SIG-M5 (cell line): ENCODE measurements around the gene PDAP1.
"Not testable (repeated sequence)": the region's sequence is repeated elsewhere in the genome, so short reads cannot be mapped to it uniquely, and the experiment has no call there.

ENCODE experiments used
- DNase-seq: peaks from one replicate; lab custom pipeline; 2025; lab: John Stamatoyannopoulos, UW

PDAP1 gene

GRCh38 chr7:99396418-99397296 lies 11.7 kb downstream of the PDAP1 start:
- DNase-seq, result no peak

- DNase-seq, result no peak
Observed at GRCh38 chr7:99395616-99396327, 12.6 kb downstream of the PDAP1 start.

DNA sequence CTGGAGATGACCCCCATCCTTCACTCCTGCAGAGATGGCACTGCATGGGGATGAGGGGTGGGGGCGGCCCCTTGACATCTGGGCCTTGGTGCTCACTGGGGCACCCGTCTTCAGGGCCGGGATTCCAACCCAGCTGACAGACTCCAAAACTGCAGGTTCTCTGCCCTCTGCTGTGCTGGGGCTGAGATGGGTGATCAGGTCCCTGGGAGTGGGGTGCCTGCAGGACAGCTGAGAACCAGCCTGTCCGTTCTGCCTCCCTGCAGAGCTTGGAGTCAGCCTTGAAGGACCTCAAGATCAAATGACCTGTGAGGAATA lies 14.3 kb downstream of the PDAP1 start:
- DNase-seq, result no peak

- DNase-seq, result no peak
Observed at GRCh38 chr7:99393355-99394187, 14.8 kb downstream of the PDAP1 start.

- no peak for DNase-seq
Observed at GRCh38 chr7:99392659-99393354, 15.6 kb downstream of the PDAP1 start.

DNA sequence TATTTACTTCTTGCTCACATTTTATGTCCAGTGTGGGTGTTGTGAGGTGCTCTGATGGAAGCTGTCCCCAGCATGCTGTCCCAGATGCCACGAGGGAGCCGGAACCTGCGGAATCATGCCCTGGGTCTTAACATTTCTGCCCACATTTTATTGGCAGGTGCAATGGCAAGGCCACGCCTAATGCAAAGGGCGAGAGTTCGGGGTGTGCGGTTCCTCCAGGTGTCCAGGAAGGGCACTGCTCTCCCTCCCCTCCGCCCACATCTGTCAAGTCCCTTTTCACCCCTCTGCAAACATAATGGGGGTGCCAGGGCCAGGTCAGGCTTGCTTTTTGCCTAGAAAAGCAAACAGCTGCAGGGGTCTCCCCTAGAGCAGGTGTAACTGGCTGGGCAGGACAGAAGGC lies 16.4 kb downstream of the PDAP1 start:
- no peak for DNase-seq

DNA sequence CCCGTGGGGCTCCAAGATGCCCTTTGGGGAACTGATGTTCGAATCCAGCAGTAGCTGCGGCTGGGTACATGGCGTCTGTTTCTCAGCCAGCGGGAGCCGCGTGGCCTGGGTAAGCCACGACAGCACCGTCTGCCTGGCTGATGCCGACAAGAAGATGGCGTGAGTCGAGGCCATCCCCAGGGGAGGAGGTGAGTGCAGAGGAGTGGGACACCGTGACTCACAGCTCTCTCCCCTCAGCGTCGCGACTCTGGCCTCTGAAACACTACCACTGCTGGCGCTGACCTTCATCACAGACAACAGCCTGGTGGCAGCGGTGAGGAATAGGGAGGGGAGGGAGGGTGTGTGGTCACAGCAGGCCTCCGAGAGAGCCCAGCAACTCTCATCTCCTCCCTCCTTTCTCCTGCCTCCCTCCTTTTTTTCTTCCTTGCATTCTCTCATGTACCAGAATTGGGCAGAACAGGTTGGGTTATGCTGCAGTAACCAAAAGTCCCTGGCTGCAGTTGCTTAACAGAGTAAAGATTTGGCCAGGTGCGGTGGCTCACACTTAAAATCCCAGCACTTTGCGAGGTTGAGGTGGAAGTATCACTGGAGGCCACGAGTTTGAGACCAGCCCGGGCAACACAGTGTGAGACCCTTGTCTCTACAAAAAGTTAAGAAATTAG lies 17.3 kb downstream of the PDAP1 start:
- no peak for DNase-seq

DNA sequence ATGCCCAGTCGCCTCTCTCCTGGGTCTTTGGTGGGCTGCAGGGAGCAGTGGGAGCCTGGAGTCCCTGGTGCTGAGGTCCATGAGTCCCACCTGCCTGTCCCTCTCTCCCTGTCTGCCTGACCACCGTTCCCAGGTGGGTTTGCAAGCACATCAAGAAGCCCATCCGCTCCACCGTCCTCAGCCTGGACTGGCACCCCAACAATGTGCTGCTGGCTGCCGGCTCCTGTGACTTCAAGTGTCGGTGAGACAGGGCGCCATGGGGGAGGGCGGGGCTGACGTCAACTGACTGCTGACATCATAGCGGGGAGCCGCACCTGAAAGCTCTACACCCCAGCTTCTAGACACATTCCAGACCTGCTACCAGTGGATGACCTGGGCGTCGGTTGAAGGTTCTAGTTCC lies 18.6 kb downstream of the PDAP1 start:
- no peak for DNase-seq

DNA sequence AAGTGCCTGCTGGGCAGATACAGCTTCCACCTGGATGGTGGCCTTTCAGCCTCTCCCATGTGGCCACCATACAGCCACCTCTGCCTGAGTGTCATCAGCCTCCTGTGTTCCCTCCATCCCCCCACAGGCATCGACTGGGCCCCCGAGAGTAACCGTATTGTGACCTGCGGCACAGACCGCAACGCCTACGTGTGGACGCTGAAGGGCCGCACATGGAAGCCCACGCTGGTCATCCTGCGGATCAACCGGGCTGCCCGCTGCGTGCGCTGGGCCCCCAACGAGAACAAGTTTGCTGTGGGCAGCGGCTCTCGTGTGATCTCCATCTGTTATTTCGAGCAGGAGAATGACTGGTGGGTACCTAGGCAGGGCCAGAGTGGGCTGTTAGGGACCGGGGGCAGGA lies 20.5 kb downstream of the PDAP1 start:
- no peak for DNase-seq

DNA sequence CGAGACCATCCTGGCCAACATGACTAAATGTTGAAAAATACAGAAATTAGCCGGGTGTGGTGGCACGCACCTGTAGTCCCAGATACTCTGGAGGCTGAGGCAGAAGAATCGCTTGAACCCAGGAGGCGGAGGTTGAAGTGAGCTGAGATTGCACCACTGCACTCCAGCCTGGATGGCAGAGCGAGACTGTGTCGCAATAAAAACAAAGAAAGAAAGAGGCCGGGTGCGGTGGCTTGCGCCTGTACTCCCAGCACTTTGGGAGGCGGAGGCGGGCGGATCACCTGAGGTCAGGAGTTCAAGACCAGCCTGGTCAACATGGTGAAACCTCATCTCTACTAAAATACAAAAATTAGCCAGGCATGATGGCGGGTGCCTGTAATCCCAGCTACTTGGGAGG lies 21.2 kb downstream of the PDAP1 start:
- not testable (repeated sequence) for DNase-seq

DNA sequence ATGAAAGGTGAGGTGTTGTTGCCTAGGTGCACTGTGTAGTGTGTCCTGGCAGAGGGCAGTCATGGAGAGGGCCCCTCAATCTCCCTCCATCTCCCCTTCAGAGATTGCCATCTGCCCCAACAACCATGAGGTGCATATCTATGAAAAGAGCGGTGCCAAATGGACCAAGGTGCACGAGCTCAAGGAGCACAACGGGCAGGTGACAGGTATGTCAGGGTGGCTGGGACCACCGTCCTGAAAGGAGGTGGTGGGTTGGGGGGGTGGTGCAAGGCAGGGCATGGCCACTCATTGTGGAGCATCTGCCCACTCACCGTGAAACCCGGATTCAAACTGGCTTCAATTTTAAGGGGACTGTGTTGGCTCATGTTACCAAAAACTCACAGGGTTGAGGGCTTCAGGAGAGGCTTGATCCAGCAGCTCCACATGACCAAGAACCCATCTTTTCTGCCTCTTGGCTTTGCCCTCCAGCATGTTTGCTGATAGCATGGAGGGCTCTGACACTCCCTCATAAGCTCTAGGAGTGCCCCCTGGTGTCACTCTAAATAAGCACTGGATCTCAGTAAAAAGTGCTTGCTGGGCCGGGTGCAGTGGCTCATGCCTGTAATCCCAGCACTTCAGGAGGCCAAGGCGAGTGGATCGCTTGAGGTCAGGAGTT lies 21.7 kb downstream of the PDAP1 start:
- DNase-seq, result no peak

DNA sequence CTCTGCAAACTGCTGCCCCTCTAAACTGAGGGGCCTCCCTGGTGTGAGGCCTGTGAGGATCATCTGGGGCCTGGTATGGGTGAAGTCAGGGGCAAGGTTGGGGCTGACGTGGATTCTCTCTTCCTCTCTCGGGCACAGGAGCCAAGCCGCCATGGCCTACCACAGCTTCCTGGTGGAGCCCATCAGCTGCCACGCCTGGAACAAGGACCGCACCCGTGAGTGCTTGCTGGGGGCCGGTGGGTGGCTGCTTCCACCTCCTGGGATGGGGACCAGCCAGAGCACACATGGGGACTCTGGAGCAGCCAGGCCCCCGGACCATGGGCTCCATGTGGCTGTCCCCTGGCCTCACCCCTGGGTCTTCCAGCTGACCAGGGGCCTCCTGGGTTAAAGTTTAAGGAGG lies 22.8 kb downstream of the PDAP1 start:
- DNase-seq, result no peak

DNA sequence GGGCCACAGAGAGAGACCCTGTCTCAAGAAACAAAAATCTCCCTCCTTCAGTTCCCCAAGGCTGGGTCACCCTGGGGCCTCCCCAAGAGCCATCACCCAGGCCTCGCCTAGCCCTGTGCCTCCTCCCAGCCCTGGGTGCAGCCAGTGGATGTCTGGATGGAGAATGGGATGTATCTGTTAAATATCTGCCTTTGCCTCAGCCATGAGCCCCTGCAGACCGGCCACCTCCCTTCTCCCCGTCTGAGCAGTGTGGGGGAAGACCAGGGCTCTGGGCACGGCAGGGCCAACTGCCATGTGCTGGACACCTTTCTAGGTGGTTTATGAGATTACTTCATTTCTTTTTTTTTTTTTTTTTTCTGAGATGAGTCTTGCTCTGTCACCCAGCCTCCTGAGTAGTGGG lies 23.9 kb downstream of the PDAP1 start:
- DNase-seq, result no peak

DNA sequence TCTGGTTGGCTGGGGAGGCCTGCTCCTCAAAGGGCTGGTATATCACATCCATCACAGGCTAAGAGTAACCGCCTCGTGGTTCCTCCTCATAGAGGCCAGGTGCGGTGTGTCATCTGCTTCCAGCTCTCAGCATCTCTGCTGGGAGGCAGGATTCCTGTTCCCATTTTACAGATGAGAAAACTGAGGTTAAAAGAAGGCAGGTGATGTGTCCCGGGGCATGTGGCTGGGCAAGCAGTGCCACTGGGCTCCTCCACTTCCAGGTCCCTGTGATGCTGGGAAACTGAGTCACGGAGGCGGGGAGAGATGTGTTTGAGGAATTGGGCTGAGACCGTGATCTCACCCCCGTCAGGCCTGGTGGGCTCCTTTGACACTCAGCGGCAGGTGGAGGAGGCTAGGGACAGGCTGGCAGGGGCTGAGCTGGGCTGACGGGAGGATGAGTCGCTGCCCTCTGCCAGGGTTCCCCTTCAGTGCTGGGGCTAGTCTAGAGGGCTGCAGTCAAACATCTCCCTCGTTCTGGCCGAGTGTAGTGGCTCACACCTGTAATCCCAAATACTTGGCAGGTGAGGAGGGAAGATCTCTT lies 24.5 kb downstream of the PDAP1 start:
- DNase-seq, result no peak

DNA sequence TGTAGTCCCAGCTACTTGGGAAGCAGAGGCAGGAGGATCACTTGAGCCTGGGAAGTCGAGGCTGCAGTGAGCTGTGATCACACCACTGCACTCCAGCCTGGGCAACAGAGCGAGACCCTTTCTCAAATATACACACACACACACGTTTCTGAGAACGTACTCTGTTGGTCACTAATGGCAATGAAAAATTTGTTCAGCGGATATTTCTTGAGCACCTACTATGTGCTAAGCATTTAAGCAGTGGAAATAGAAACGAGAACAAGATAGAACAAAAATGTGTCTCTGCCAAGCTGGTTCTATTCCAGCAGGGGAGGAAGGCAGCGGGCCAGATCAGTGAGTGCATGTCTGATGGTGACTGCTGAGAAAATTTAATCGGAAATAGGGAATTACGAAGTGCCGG lies 25.2 kb downstream of the PDAP1 start:
- no peak for DNase-seq

- DNase-seq, result no peak
Observed at GRCh38 chr7:99381664-99382075, 26.7 kb downstream of the PDAP1 start.

DNA sequence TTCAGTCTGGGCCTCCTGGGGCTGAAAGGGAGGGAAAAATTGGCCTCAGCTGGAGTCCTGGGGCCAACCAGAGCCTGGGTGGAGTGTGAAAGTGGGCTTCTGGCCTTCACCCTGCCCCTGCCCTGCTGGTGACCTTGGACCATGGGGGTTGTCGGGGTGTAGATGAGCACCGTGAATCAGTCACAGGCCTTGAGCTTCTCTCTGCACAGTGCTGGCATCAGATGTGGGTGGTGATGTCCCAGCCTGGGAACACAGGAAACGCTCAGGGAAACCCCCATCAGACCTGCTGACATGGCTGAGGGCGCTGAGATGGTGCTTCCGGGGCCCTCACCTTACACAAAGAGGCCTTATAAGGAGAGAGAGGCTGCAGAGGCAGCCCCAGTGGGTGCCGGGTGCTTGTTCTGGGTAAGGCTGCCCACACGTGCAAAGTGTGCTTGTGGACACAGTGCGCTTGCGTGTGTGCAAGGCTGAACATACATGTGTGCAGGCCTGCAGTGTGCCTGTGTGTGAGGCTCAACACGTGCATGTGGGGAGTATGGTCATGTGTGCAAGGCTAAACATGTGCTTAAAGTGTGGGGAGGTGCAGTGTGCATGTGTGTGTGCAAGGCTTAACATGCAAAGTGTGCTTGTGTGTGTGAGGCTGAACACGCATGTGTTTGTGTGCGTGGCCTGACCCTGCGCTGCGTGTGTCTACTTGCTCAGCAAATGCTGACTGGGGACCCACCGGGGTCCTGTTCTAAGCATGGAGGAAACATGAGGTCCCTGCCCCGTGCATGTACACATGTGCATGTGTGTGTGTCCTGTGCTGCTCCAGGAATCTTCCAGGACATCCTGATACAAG lies 27.4 kb downstream of the PDAP1 start:
- DNase-seq, result no peak

GRCh38 chr7:99380032-99380822 lies 28.2 kb downstream of the PDAP1 start:
- DNase-seq, result peak; percentile 89

DNA sequence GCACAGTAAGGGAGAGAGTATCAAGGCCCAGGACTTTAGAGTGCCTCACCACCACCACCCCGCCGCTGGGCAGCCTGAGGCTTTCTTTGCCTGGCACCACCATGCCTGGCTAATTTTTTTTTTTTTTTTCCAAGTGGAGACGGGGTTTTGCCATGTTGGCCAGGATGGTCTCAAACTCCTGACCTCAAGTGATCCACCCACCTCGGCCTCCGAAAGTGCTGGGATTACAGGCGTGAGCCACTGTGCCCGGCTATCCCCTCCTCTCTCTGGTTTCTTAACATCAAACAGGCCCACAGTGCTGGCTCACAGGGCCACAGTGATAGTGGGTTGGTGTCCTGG lies 28.7 kb downstream of the PDAP1 start:
- DNase-seq, result not testable (repeated sequence)
